NCI-H1436 (cell line): ENCODE measurements around the gene MTMR3.

ENCODE experiments used
- DNase-seq: peaks from one replicate; lab custom pipeline; 2025; lab: John Stamatoyannopoulos, UW

Gene MTMR3

DNA sequence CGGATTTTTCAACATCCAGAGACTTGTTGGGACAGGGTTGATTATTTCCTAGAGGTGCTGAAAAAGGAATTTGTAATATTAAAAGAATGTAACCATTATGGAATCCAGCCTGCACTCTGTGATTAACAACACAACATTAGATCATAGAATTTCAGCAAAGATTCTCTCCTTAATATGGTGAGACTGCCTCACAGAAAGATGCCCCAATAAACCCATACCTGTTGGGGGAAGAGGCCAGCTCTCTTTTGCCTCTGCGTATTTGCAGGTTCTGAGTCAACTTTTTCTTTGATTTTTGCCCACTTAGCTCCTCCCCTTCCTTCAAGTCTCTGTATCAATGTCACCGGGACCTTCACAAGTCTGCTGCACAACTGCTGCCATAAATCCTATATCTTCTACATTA is 12.4 kb upstream of the MTMR3 start:
- no peak for DNase-seq

DNA sequence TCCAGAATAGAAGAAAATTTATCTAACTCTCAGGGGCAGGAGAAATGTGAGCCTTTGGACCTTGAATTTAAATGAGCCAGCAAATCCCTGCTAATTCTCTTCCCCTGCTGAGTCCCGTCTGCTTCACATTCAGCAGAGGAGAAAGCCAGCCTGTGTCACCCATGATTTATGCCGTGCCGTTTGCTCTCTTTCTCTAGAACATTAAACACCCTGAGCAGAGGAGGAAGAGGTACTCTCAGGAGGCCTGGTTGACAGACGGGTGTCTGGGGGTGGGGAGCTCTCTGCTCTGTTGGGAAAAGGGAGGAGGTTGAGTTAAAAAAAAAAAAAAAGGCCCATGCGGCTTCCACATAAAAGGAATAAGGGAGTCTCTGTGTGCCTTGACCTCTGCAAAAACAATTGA is 11.3 kb upstream of the MTMR3 start:
- peak; percentile 51 for DNase-seq

DNA sequence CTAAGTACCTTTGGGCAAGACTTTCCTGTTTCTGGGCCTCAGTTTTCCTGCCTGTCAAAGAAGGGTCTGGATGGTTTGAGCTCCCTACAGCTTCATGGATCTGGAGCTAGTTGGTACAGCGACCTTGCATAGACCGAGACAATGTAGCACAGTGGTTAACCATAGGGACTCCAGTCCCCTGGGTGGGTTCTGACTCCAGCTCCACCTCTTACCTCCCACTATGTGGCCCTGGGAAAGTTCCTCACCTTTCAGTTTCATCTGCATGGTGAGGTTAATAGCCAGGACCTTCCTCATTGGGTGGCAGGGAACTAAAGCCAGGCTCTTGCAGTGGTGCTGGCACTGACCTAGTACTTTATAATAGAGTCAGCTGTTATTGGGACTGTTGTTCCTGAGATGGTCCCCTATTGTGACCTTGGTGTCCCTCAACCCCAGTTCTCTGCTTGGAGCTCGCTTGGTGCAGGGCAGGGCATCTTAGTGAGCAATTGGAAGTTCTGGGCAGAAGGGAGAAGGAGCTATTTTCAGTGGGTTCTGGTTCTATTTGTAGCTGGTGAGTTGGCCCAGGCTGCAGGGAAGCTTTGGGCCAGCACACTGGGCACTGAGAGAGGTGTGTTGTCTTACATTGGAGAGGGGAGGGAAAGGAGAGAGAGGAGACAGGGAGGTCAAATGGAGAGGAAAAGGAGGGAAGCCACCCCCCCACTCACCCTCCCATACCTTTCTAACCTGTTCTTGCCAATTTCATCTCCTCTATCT is 10.7 kb upstream of the MTMR3 start:
- DNase-seq = no peak

DNA sequence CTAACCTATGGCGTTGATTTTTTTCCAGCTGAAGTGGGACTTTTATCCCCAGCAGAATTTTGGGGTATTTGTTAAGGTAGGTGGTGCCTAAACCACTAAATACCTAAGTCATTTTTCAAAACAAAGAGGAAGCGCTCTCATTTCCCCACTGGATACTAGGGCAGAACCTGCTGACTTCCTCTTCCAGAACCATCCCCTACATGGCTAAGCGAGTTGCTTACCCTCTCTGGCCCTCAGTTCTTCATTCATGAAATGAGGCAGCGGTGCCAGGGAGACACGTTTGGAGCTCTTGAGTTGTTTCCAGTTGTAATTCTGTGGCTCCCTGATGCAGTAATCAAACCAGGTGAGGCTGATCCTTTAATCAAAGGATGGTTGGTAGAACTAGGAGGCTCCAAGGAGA is 10.0 kb upstream of the MTMR3 start:
- no peak for DNase-seq

DNA sequence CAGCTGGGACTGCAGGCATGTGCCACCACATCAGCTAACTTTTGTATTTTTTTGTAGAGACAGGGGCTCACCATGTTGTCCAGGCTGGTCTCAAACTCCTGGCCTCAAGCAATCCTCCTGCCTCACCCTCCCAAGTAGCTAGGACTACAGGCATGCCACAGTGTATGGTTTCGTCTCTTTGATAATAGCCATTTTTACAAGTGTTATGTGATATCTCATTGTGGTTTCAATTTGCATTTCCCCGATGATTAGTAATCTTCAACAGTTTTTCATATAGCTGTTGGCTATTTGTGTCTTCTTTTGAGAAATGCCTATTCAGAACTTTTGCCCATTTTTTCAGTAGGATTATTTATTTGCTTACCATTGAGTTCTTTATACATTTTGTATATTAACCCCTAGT is 9.0 kb upstream of the MTMR3 start:
- no peak for DNase-seq

DNA sequence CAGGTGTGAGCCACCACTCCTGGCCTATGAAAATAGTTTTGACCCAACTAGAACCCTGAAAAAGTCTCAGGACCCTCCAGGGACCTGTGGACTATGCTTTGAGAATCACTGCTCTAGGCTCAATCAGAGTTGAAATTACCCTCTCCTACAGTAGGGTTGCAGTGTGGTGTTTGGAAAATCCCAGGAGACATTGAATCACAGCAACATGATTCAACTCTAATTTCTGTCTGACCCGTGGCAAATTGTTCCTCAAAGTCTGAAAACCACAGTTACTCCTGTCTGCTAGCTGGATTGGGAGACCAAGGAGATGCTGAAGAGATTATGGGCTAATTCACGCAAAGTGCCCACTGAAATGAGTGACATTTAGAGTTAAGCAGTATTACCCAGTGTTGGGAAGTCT is 5.4 kb upstream of the MTMR3 start:
- no peak for DNase-seq

DNA sequence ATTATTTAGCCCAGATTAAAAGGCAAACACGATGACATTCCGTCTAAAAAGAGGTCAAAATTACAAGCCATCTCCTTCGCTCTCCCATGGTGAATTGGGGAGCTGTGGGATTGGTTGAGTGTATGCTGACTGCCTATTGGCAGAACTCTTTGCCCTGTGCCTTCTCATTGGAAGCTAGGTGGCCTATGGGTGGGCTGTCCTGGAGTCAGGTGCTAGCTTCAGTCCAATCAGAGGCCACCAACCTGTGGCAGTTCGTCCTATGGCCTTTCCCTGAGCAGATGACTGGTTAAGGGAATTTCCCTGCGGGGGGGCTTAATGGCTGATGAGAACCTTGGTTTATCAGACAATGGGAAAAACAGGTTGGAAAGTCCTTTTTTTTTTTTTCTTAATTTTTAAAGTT is 3.2 kb upstream of the MTMR3 start:
- DNase-seq = no peak

DNA sequence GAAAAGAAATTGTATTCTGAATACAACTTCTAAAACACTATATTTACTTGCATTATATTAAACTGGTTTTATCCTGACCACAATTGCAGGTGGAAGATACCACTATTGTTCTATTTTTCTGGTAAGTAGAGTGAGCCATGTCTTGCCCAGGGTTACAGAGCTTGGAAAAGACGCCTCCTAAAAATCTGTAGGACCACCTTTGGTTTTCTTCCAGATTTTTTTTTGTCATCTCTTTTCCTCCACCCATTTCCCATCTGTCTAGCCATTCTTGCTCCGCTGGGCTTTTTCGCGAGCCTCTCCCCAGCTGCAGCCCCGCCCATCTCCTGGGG is 294 bp upstream of the MTMR3 start:
- no peak for DNase-seq

DNA sequence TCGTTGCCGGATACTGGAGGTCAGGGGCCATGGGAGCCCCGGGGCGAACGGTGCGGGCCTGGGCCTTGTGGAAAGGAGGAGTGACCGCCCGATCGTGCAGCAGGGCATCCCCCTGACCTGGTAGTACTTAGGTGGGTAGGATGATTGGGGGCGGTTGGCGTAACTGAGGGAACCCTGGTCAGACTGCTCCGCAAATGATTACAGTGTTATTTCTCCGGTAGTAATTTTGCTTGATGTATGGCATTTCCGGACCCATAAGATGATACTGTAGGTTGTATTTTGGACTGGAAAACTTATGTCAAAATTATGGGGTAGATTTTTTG is 762 bp downstream of the MTMR3 start:
- no peak for DNase-seq

DNA sequence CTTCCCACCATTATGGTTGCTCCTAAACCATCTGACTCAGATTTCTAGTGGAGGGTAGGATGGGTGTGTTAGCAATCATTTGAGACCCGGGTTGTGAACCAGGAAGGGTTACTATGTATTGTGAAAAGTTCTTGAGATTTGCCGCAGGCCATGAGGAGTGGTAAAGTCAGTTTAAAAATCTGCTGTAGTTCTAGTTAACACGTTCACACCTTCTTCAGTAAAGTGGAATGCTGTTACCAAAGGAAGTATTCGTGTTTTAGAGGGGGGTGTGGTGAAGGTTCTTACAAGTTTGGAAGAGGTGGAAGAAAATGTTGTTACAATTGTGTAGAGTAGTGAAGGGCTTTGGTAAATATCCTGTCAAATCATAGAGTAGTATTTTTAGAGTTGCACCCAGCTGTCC is 2.6 kb downstream of the MTMR3 start:
- DNase-seq = no peak

DNA sequence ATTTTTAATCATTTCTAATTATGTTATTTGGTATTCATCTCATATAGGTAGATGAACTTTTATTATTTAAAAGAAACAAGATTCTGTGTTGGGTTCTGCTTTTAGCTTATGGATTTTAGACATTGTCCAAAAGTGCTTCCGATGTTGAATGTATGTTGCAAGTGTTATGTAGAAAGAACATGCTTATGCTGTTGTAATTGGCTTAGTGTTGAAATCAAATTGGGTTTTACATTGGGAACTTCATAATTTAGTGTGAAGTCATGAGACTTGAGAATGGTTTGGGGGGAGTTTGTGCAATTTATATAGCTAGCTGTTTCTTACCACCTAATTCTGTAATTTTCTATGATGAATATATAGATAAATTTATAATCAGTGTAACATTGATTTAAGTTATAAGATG is 3.6 kb downstream of the MTMR3 start:
- no peak for DNase-seq

DNA sequence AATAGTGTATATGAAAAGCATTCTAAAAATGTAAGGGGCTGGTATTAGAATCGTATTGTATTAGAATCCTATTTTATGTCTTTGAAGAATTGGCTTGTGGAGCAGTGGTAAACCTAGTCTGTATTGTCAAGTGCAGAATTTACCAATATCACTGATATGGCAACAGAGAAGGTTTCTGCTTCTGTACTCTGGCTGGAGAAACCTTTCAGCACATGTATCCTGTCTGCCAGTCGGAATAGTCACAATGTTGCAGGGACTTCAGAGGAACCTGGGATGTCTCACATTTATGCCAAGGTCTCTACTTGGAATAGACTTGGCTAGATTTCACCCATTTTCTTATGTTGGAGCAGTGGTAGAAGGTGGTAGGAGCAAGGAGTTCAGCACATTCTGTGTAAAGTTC is 4.4 kb downstream of the MTMR3 start:
- DNase-seq = no peak

DNA sequence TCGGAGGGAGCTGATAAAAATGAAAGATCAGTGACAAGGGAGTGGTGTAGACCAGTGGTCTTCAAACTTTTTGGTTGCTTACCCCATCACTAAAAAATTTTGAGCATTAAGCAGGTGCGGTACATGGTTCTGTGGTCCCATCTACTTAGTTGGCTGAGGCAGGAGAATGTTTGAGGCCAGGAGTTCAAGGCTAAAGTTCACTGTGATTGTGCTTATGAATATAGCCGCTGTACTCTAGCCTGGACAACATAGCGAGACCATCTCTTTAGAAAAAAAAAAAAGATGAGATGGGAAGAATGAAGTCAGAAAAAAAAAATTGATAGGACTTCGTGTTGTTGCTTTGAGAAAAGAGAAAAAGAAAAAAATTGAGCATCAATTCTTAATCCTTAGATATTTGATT is 7.8 kb downstream of the MTMR3 start:
- DNase-seq = no peak

DNA sequence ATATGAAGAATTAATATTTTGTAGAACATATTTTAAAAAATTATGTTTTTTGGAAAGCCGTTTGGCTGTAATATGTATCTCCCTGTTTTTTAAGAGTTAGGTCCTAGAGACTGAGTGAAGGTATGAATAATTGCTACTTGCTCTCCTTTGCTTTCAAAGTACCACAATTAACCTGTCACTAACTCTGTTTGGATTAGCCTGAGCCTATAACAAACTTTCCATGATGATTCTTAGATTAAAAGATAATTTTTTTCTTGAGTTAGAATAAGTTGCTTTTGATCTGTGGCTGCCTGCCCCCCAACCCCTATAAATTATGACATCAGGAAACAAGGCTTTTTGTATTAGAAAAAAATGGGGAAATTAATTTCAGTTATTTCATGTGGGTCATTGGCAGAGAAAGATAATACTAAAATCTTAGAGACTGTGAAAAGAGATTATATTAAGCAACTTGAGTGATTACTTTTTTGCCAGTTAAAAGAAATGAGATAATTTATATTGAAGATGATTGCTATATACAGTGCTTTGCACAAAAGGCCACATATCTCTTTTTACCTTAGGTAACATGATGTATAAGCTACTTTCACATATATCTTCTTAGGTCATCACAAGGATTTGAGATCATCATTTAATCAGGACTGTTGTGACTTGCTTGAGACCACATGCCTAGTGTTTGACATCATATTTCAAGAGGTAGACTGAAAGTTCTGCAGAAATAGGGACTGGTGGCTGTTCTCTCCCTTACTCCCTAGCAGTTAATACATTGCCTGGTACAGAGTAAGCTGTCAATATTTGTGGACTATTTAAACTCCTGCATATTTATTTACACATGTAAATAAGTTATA is 9.6 kb downstream of the MTMR3 start:
- DNase-seq = no peak

DNA sequence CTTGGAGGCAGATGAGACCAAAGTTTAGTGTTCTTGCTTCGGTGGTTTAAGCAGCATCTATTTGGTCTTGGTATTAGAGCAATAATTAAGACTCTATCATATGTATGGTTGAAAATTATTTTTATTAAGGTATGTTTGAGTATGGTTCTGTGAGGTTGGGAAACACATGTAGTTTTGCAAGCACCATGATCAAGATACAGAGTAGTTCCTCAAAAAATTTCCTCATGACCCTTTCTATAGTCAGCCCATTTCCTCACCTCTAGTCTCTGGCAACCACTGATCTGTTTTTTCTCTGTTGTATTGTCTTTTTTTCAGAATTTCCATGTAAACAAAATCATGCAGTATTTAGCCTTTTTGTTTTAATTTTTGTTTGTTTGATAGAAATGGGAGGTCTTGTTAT is 18.4 kb downstream of the MTMR3 start:
- no peak for DNase-seq

DNA sequence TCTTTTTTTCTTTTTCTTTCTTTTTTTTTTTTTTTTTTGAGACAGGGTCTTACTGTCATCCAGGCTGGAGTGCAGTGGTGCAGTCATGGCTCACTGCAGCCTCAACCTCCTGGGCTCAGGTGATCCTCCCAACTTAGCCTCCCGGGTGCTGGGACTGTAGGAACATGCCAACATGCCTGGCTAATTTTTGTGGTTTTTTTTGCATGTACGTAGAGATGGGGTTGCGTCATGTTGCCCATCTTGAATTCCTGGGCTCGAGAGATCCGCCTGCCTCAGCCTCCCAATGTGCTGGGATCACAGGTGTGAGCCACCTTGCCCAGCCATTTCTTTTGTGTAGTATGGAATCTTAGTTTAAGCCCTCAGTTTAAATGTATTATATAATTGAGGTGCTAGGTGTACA is 20.4 kb downstream of the MTMR3 start:
- no peak for DNase-seq

DNA sequence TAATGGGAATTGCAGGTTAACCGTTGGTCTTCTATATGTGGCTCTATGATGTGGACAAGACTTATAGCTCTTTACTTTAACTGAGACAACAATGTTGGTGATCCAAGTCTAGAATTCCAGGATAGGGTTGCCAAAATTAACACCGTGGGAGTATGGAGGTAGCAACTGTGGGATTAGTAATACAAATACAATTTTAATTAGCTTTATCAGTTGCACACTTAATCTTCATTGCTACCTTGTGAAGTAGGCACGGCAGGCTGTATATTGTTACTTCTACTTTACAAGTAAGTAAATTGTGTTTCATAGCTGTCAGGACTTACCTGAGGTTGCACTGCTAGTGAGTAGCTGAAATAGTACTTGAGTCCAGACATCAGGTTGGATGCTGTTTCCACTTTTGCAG is 21.0 kb downstream of the MTMR3 start:
- no peak for DNase-seq

DNA sequence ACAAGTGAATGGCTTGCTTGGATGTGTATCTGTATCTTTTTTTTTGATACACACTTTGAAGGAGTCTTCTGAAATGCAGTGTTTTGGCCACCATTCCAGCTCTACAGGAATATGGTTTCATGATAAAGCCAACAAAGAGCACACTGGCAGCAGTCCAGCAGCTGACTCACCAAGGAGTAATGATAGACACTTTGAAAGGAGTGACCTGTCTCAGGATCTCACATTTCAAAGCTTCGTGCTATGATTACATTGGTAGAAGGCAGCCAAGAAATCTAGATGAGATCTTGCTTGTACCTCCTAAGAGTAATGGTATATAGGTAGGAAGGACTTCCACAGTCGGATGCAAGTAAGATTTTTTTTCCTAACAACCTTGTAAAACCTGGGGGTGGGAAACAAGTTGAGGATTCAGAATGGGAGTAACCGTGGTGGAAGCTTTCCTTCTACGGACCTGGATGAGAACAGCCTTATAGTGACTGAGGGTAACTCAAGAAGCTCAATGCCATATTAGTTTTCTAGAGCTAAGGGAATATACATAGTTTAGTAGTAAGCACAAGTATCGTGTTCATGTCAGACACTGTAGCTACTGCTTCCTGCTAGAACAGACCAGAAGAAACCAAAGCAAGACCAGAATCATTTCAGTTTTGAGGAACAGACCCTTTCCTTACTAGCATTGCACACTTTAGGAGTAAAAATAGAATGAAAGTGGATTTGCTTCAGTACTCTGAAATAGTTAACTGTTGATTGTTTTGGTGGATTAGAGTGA is 25.0 kb downstream of the MTMR3 start:
- peak; percentile 43 for DNase-seq

DNA sequence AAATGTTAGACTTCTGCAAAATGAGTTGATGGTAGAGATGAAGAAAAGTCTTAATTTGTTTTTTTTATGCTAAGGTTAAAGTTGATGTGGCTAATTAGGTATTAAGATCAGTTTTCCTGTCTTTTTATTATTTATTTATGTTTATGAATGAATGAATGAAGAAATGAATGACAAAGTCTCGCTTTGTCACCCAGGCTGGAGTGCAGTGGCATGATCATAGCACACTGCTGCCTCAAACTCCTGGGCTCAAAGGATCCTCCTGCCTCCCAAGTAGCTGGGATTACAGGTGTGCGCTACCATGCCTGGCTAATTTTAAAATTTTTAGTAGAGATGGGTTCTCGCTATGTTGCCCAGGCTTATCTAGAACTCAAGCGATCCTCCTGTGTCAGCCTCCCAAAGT is 29.2 kb downstream of the MTMR3 start:
- DNase-seq = no peak

DNA sequence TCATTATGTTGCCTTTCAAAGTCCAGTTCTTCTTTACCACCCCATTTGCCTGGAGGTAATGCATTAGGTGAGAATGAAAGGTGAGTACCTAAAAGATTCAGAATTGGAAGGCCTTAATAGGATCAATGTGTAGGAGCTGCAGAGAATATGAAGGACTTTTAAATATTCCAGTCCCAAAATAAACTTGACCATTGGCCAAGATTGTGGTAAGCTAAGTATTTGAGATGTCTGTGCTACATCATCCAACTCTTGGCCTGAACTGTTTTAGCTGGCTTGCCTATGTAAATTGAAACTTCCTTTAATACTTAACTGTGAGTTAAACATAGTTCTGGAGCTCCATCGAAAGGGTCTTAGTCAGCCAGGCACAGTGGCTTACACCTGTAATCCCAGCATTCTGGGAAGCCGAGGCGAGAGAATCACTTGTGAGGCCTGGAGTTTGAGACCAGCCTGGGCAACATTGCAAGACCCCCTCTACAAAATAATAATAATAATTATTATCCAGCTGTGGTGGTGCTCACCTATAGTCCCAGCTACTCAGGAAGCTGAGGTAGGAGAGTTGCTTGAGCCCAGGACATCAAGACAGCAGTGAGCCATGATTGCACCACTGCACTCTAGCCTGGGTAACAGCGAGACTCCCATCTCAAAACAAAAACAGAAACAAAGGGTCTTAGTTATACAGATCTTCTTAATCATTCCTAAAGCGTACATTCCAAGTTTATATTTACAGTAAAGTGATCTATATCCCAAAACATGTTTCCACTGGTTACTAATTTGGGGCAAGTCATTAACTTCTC is 29.8 kb downstream of the MTMR3 start:
- no peak for DNase-seq

DNA sequence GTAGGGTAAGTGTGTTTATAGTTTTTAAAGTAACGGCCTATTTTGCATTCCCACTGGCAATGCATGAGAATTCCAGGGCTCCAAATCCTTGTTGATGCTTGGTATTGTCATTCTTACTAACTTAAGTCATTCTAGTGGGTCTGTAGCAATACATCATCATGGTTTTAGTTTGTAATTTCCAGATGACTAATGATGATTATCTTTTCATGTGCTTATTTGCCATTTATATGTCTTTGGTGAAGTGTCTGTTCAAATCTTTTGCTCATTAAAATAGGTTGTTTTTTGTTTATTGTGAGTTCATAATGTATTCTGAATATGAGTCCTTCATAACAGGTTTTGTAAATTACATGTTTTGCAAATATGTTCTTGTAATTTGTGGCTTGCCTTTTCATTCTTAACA is 31.2 kb downstream of the MTMR3 start:
- no peak for DNase-seq

DNA sequence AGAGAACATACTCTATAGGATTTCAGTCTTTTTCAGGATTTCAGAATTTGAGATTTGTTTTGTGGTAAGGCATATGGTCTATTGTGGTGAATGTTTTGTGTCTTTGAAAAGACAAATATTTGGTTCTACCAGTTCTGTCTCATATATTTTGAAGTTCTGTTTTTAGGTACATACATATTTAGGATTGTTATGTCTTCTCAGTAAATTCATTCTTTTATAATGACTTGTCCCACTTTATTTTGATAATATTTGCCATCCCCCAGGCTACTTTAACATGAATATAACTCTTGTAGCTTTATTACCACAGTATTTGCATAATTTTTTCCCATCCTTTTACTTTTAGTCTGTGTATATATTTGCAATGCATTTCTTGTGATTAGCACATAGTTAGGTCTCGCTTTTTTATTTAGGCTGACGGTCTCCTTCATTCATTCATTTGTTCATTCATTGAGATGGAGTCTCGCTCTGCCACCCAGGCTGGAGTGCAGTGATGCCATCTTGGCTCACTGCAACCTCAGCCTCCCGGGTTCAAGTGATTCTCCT is 32.1 kb downstream of the MTMR3 start:
- no peak for DNase-seq
